Metanephros (tissue), 2 donors: ENCODE measurements around the gene SLC27A5. TPM values are rescaled to one million over a fixed set of nuclear protein-coding genes. Genes with fewer than 3 reads are reported as not detected.

Experiments
- small RNA-seq: library from RNA; depleted of rRNA; stranded (forward); fragments of <200 nt; gene quantifications from one replicate; pipeline ENCODE3, GENCODE V24; 2014; ENCODE audit warnings: low replicate concordance
- total RNA-seq: library from RNA; depleted of rRNA; stranded (reverse); fragments of >200 nt; gene quantifications from one replicate; pipeline ENCODE4 v1.2.3, GENCODE V29; 2014

The SLC27A5 gene, protein sequence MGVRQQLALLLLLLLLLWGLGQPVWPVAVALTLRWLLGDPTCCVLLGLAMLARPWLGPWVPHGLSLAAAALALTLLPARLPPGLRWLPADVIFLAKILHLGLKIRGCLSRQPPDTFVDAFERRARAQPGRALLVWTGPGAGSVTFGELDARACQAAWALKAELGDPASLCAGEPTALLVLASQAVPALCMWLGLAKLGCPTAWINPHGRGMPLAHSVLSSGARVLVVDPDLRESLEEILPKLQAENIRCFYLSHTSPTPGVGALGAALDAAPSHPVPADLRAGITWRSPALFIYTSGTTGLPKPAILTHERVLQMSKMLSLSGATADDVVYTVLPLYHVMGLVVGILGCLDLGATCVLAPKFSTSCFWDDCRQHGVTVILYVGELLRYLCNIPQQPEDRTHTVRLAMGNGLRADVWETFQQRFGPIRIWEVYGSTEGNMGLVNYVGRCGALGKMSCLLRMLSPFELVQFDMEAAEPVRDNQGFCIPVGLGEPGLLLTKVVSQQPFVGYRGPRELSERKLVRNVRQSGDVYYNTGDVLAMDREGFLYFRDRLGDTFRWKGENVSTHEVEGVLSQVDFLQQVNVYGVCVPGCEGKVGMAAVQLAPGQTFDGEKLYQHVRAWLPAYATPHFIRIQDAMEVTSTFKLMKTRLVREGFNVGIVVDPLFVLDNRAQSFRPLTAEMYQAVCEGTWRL
- 6.9 TPM for total RNA-seq

DNA sequence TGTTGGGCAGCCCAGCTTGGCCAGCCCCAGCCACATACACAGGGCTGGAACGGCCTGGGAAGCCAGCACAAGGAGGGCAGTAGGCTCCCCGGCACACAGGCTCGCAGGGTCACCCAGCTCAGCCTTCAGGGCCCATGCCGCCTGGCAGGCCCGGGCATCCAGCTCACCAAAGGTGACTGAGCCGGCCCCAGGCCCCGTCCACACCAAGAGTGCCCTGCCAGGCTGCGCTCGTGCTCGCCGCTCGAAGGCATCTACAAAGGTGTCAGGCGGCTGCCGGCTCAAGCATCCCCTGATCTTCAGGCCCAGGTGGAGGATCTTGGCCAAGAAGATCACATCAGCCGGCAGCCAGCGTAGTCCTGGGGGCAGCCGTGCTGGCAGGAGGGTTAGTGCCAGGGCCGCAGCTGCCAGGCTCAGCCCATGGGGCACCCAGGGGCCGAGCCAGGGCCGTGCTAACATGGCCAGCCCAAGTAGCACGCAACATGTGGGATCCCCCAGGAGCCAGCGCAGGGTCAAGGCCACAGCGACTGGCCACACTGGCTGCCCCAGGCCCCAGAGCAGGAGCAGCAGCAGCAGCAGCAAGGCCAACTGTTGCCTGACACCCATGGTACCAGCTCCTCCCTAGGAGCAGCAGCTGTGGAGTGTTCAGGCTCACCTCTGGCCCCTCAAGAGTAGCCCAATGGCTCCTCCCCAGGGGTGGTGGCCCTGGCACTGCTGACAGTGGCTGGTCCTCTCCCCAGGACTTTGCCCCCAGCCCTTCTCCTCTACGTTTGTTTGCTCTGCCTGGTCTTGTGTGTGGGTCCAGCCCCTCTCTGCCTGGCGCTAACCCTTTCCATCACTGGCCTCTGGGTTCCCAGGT is at the start of gene SLC27A5:
SLC27A5 (minus strand) TSS at position 640 of the 856 bp plus-strand sequence; CDS start at position 603, 37 bp downstream.

DNA sequence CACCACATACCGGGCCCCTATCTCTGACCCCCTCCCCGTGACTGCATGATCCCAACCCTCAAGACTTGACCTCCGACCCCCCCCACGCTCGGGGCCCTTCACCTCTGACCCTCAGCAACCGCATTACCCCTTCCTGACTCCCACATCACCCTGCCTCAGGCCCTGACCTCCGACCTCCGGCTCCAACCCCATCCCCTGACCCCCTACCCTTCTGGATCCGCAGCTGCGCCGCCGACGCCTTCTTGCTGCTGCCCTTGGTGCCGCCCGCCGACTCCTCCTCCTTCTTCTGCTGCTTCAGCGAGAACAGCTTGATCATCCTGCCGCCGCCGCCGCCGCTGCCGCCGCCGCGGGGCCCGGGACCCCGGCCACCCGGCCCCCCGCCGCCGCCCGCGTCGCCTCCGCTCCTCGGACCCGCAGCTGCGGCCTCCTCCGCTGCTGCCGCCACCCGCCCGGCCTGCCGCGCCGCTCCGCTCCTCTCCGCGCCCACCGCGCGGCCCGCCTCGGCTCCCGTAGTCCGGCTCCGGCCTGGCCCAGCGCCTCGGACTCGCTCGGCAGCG is 46.4 kb upstream of the SLC27A5 start, which contains the start of gene UBE2M:
UBE2M (minus strand) TSS at position 546 of the 557 bp plus-strand sequence; CDS start at position 316, 230 bp downstream.

DNA sequence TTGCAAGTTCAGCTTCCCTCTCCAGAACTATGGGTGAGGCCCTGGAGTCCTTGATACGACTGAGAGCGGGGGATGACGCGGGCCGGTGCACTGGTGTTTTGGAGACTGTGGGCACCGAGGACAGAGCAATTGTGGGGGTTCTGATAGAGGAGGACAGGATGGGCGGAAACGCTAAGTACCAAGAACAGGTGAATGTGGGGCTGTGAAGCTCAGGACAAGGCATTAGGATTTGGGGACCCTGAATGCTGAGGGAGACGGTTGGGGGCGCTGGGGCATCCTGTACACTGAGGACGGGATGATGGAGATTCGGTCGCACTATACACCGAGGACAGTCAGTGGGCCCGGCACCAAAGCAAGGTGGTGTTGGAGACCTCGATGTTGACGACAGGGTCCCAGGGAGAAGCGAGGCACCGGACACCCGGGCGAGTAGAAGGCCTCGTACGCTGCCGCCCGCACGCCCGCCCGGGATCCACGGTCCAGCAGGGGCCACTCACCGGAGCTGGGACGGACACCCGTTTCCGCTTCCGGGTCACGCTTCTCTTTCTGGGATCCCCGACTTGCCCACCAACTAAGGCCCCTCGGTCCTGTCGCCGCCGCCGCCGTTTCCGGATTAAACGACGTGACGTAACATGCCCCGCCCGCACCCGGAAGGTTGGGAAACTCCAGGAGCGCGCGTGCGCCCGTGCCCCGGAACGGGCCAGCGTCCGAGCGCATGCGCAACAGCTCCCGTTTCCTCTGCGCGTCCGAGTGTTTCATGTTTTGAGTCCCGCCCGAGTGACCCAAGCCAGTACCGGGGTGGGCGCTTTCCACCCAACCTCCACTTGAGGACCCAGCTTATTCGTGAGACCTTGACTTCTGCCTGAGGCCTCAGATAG is 42.9 kb upstream of the SLC27A5 start, which contains the start of gene CHMP2A:
CHMP2A (minus strand) TSS at position 612 of the 875 bp plus-strand sequence. CDS start 893 bp downstream, outside the sequence.

DNA sequence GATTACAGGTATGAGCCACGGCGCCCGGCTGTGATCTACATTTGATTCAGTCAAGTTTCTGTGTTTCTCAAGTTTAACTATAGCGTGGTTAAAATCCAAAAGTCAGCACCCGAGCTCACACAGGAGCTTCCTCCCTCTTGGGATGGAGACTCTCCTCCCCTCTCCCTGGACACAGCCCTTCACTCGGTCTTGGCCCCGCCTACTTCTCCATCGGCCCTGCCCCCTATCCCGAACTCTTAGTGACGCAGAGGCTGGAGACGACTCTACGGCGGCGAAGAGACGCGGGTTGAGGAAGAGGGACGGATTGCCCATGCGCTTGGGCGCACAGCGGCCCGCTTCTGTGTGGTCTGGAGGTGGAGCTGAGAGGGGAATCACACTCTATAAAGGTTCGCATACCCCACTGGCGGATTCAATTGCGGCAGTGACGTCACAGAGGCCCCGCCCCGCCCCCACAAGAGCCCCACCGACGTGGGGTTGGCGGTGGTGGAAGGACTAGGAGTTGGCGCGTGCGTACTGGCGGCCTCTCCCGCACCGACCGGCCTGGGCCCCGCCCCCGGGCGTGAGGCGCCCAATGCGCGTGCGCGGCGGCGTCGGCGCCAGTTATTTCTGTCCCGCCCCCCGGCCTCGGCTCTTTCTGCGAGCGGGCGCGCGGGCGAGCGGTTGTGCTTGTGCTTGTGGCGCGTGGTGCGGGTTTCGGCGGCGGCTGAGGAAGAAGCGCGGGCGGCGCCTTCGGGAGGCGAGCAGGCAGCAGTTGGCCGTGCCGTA is 32.2 kb upstream of the SLC27A5 start, which contains the start of gene TRIM28:
TRIM28 (plus strand) TSS at position 239 of the 765 bp plus-strand sequence. CDS start 694 bp downstream, outside the sequence.

DNA sequence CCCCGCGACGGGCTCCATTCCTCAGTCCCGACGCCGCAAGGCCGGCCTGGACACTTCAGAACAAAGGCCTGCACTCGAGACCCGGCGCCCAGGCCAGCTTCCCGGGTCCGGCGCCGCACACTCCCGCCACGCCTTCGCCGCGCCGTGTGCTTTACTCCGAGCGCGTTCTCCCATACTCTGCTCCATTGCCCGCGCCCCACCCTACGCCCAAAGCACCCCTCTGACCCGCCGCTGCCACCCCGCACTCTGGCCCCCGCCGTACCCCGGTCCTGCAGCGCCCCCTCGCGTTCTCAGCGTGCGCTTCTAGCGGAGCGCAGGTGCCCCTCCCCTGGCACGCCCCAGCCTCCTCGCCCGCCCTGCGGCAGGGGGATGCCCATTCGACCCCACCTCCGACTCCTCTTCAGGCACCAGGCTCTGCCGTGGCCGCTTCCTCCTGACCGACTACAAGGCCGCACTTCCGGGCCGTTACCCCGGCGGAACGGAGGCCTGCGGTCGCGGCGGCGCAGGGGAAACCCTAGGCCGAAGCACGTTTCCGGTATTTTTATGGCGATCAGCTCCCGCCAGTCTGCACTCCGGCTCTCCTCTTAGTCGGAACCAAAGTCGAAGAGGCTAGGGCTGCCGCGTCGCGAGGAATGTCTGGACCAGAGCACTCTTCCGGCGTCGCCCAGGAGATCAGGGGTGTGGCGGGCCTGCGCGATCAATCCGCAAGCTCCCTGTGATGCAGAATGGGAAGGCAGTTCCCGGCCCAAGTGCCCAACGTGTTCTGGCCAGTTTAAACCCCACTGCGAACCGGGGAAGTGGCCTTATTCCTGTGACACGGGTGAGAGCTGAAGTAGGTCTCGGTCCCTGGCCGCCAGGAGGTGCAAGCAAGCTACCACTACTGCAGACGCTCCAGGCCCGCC is 7.8 kb upstream of the SLC27A5 start, which contains the start of gene ZBTB45:
ZBTB45 (minus strand) TSS at position 456 of the 902 bp plus-strand sequence. CDS start 2,137 bp downstream, outside the sequence.

DNA sequence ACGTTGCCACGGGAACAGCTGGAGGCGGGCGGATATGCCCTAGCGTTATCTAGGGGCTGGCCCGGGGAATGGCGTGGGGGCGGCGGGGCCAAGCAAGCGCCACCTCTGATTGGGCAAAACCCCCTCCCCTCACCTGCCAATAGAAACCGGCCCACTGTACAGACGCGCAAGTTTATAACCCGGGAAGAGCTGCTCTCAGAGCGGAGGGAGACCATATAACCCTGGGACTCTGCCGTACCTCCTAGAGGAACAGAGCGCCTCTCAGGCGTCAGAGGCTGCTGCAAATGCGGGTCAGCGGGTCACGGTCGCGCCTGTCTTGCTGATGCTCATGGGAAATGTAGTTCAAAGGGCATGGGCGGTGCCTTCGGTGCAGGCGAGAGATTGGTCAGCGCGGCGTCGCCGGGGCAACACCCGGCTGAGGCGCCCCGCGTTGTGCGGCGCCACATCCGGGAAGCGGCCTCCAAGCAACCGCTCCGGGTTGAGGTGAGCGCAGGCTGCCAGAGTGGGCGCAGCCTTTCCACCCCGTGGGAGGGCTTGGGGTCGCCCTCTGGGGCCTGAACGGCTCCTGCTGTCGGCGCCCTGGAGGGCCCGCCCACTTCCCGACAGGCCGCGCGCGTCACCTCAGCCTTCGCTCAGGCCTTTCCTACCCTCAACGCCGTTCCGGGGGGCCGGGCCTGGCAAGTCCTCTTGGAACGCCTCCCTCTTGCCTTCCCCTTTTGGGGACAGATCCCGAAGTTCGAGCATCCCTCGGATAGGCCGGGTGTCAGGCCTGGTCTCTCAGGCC is 35.9 kb downstream of the SLC27A5 start, which contains the start of gene ZNF446:
ZNF446 (plus strand) TSS at position 639 of the 784 bp plus-strand sequence. CDS start 867 bp downstream, outside the sequence.

DNA sequence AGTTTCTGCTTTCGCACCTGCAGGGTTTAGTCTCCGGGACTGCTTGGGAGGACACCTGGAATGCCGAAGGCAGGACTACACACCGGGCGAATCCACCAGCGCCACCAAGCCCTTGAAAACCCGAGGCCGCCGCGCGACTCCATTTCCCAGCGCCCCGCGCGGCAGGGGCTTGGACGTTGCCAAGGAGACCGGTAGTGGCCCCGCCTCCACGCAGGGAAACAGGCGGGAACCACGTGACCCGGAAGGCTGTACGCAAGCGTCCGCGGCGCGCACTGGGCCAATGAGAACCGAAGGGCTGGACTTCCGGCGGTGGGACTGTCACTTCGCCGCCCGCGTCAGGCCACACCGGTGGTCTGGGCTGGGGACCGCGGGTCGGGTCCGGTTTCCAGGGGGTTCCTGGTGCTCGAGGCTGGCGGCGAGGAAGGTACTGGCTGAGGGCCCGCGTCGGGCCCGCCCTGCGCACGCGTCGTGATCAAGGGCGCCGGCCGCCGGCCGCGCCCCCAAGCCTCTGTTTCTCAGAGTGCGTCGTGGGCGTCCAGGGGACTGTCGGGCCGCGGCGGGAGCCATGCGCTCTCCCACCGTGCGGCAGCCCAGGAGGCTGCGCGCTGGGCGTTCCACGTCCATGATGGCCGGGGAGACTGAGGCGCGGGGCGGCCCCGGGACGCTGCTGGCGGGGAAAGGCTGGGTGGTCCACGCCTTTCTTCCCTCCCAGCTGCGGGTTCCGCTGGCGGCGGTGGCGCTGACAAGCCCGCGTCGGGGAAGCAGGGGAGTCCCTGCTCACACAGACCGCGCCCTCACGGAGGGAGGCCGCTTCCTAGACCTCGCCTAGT is 44.8 kb downstream of the SLC27A5 start, which contains the start of gene ZNF324:
ZNF324 (plus strand) TSS at position 321 of the 830 bp plus-strand sequence. CDS start 2,106 bp downstream, outside the sequence.

DNA sequence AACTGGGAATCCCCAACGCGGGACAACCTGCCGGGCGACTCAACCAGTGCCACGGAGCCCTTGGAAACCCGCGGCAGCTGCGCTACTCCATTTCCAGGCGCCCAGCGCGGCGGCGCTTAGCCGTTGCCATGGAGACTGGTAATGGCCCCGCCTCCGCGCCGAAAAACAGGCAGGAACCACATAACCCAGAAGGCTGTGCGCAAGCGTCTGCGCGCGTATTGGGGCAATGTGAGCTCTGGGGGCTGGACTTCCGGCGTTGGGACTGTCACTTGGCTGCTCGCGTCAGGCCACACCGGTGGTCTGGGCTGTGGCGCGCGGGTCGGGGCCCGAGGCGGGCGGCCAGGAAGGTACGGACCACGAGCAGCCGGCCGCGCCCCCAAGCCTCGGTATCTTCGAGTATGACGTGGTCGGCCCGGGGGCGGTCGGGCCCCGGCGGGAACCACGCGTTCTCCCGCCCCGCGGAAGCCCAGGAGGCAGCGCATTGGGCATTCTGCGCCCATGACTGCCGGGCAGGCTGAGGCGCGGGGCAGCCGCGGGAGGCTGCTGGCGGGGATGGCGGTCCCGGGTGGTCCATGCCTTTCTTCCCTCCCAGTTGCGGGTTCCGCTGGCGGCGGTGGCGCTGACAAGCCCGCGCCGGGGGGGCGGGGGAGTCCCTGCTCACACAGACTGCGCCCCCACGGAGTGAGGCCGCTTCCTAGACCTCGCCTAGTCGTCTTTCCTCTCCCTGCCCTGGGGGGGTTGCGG is 60.3 kb downstream of the SLC27A5 start, which contains the start of gene ZNF324B:
ZNF324B (plus strand) TSS at position 265 of the 744 bp plus-strand sequence. CDS start 2,080 bp downstream, outside the sequence.

Small RNA genes lying within 50 kb of the gene (small RNA-seq; reads per million reads assigned to genes)
- not detected for gene MIR6807
- gene RN7SL525P = not detected
- gene RN7SL693P = not detected
- not detected for gene RNU6-1337P

Other genes starting within 250 kb of the SLC27A5 start
- 10.9 TPM for gene ZNF8, start 233.0 kb downstream of the SLC27A5 start, total RNA-seq
- gene ERVK3-1, start 206.6 kb downstream of the SLC27A5 start, total RNA-seq = 38.0 TPM
- gene ZSCAN22, start 185.0 kb downstream of the SLC27A5 start, total RNA-seq = 2.7 TPM
- 4.3 TPM for gene A1BG, start 158.5 kb downstream of the SLC27A5 start, total RNA-seq
- gene ZNF497, start 149.2 kb downstream of the SLC27A5 start, total RNA-seq = 7.1 TPM
- gene ZNF837, start 131.0 kb downstream of the SLC27A5 start, total RNA-seq = 4.7 TPM
- gene RPS5, start 124.7 kb downstream of the SLC27A5 start, total RNA-seq = 1,732 TPM
- not detected for gene RNF225, start 116.3 kb downstream of the SLC27A5 start, total RNA-seq
- gene ZNF584, start 103.3 kb downstream of the SLC27A5 start, total RNA-seq = 27.2 TPM
- 11.8 TPM for gene ZNF132, start 71.8 kb downstream of the SLC27A5 start, total RNA-seq
- 13.7 TPM for gene ZNF324B, start 60.4 kb downstream of the SLC27A5 start, total RNA-seq
- gene ZNF324, start 44.9 kb downstream of the SLC27A5 start, total RNA-seq = 24.7 TPM
- gene ZNF446, start 35.6 kb downstream of the SLC27A5 start, total RNA-seq = 18.7 TPM
- gene ZBTB45, start 7.8 kb upstream of the SLC27A5 start, total RNA-seq = 12.1 TPM
- 422 TPM for gene TRIM28, start 32.1 kb upstream of the SLC27A5 start, total RNA-seq
- 77.3 TPM for gene CHMP2A, start 43.1 kb upstream of the SLC27A5 start, total RNA-seq
- gene UBE2M, start 46.6 kb upstream of the SLC27A5 start, total RNA-seq = 64.5 TPM
- gene MZF1, start 61.3 kb upstream of the SLC27A5 start, total RNA-seq = 37.2 TPM